Activated naive CD4-positive, alpha-beta T cell treated with anti-CD3 and anti-CD28 coated beads, Interleukin-2, amount 50 U/mL, for 24 hours (primary cell): ENCODE data around the gene LIN9.
"Not testable (repeated sequence)": the region's sequence is repeated elsewhere in the genome, so short reads cannot be mapped to it uniquely, and the experiment has no call there.

Source experiments
- H3K27ac Mint-ChIP-seq: one replicate; pipeline ENCODE4 v1.8.0; 2021; ENCODE audit warnings: mild to moderate bottlenecking, mixed read lengths
- H3K27me3 Mint-ChIP-seq: one replicate; pipeline ENCODE4 v1.8.0; 2021; ENCODE audit warnings: mixed read lengths
- H3K36me3 Mint-ChIP-seq: one replicate; pipeline ENCODE4 v1.8.0; 2021; ENCODE audit warnings: mixed read lengths
- H3K4me1 Mint-ChIP-seq: one replicate; pipeline ENCODE4 v1.8.0; 2021; ENCODE audit warnings: mixed read lengths
- H3K4me3 Mint-ChIP-seq: one replicate; pipeline ENCODE4 v1.8.0; 2021; ENCODE audit warnings: mild to moderate bottlenecking, mixed read lengths
- H3K9me3 Mint-ChIP-seq: one replicate; pipeline ENCODE4 v1.8.0; 2021; ENCODE audit warnings: mixed read lengths

LIN9 gene, protein sequence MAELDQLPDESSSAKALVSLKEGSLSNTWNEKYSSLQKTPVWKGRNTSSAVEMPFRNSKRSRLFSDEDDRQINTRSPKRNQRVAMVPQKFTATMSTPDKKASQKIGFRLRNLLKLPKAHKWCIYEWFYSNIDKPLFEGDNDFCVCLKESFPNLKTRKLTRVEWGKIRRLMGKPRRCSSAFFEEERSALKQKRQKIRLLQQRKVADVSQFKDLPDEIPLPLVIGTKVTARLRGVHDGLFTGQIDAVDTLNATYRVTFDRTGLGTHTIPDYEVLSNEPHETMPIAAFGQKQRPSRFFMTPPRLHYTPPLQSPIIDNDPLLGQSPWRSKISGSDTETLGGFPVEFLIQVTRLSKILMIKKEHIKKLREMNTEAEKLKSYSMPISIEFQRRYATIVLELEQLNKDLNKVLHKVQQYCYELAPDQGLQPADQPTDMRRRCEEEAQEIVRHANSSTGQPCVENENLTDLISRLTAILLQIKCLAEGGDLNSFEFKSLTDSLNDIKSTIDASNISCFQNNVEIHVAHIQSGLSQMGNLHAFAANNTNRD

GRCh38 chr1:226308723-226309397 is at the start of gene LIN9:
Gene LIN9, minus strand, starts transcription at chr1:226309164. Its CDS starts 25 bp downstream, at chr1:226309139.
- peaks cover 14% of the 10 kb centered on the region for H3K4me1 Mint-ChIP-seq
- peak within 1 kb of the TSS; percentile 90 for H3K4me3 Mint-ChIP-seq
- H3K36me3 Mint-ChIP-seq = peaks cover 2% of the 10 kb centered on the region
- peaks cover 3% of the 10 kb centered on the region for H3K27me3 Mint-ChIP-seq
- H3K9me3 Mint-ChIP-seq = no peaks in the 10 kb centered on the region
- peak within 1 kb of the TSS; percentile 89 for H3K27ac Mint-ChIP-seq

DNA sequence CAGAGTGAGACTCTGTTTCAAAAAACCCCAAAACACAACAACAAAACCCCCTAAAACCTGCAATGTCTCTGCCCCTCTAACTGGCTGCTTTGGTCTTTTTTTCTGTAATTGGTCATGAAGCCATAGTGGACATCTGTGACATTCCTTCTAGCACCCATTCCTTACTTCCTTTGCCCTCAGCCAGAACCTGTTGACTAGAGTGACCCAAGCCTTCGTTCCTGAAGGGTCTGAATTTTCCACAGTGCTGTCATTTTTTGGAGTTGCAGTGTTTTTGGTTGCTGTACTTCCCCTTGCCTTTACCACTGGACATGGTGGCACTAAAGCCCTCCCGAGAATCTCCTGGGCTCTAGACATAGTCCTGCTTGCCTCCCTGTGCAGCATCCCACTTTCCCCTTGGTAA is 48.5 kb upstream of the LIN9 start:
- peaks cover 11% of the 10 kb centered on the region for H3K36me3 Mint-ChIP-seq
- H3K9me3 Mint-ChIP-seq = no peaks in the 10 kb centered on the region
- no peaks in the 10 kb centered on the region for H3K27me3 Mint-ChIP-seq
- no peaks in the 10 kb centered on the region for H3K4me1 Mint-ChIP-seq
- no peak overlapping the region for H3K4me3 Mint-ChIP-seq
- peak overlapping the region; percentile 30 for H3K27ac Mint-ChIP-seq

DNA sequence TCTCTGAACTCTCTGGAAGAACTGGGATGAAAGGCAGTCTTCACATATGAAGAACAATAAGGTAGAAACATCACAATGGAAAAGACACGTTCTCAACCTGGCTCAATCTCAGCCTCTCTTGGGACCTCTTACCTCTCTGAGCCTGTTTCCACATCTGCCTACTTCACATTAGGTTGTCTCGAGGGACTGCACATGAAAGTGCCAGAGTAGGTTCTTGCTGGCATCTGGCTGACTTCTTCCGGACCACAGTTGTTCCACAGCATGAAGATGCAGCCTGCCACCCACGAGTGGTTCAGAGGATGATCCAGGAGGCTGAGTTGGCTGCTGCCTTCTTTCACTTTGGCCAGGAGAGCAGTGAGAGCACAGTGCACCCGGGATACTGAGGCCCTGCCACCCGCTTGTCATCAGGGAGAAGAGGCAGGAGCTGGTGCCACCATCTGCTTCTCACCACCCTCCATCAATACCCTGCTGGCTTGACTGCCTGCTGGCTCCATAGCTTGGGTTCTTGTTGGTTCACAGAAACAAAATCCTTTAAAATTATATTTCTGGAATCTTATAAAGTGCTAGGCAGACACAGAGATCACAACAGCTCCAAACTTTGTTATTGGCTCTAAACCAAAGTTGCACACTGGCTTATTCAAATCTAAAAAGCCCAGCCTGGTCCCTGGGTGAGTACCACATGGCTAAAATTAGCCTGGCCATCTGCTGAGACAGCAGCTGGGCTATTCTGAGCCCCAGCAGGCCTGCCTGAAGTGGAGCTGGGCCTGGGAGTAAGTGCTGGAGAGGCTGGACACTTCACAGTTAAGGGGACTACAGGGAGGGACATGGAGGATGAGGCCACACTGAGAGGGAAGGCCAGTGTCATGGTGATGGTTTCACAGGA is 46.9 kb upstream of the LIN9 start:
- Mint-ChIP-seq H3K27me3 (no peaks in the 10 kb centered on the region), H3K27ac (peak overlapping the region; percentile 65), H3K9me3 (no peaks in the 10 kb centered on the region), H3K4me1 (no peaks in the 10 kb centered on the region), H3K36me3 (peaks cover 11% of the 10 kb centered on the region), H3K4me3 (no peak overlapping the region)

- no peaks in the 10 kb centered on the region for H3K9me3 Mint-ChIP-seq
- H3K27me3 Mint-ChIP-seq = no peaks in the 10 kb centered on the region
- peaks cover 11% of the 10 kb centered on the region for H3K36me3 Mint-ChIP-seq
- H3K4me1 Mint-ChIP-seq = no peaks in the 10 kb centered on the region
- no peak overlapping the region for H3K4me3 Mint-ChIP-seq
- H3K27ac Mint-ChIP-seq = no peak overlapping the region
Measured at GRCh38 chr1:226355016-226355415, 46.1 kb upstream of the LIN9 start.

- Mint-ChIP-seq H3K27me3 (no peaks in the 10 kb centered on the region), H3K27ac (peak overlapping the region; percentile 46)
Measured at GRCh38 chr1:226353698-226354525, 44.9 kb upstream of the LIN9 start.

GRCh38 chr1:226351709-226352108 is 42.7 kb upstream of the LIN9 start:
- H3K9me3 Mint-ChIP-seq = no peaks in the 10 kb centered on the region
- peaks cover 5% of the 10 kb centered on the region for H3K36me3 Mint-ChIP-seq
- no peak overlapping the region for H3K27ac Mint-ChIP-seq
- no peaks in the 10 kb centered on the region for H3K4me1 Mint-ChIP-seq
- no peak overlapping the region for H3K4me3 Mint-ChIP-seq
- H3K27me3 Mint-ChIP-seq = no peaks in the 10 kb centered on the region

More at GRCh38 chr1:226353698-226354525, 44.9 kb upstream of the LIN9 start:
- Mint-ChIP-seq H3K9me3 (no peaks in the 10 kb centered on the region), H3K4me1 (no peaks in the 10 kb centered on the region), H3K36me3 (peaks cover 9% of the 10 kb centered on the region), H3K4me3 (no peak overlapping the region)

DNA sequence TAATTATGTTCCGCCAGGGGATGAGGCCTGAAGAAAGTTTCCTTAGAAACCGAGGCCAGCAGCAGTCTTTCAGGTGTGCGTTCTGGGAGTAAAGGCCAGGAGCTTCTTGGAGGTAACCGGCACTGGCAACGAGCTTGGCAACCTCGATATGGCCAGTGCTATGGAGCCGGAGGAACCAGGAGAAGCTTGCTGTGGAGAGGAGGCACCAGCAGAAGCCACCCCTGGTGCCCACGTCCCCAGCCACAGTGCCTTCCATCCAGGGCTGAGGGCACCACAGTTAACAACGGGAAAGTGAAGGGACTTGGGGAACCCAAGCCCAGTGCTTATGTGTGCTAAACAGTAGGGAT is 41.5 kb upstream of the LIN9 start:
- Mint-ChIP-seq H3K4me1 (no peaks in the 10 kb centered on the region), H3K27ac (no peak overlapping the region), H3K36me3 (peaks cover 3% of the 10 kb centered on the region), H3K9me3 (no peaks in the 10 kb centered on the region), H3K27me3 (no peaks in the 10 kb centered on the region), H3K4me3 (no peak overlapping the region)

- Mint-ChIP-seq H3K27me3 (no peaks in the 10 kb centered on the region), H3K36me3 (peaks cover 2% of the 10 kb centered on the region), H3K27ac (no peak overlapping the region), H3K9me3 (no peaks in the 10 kb centered on the region), H3K4me3 (no peak overlapping the region), H3K4me1 (no peaks in the 10 kb centered on the region)
Measured at GRCh38 chr1:226349801-226350518, 41.0 kb upstream of the LIN9 start.

DNA sequence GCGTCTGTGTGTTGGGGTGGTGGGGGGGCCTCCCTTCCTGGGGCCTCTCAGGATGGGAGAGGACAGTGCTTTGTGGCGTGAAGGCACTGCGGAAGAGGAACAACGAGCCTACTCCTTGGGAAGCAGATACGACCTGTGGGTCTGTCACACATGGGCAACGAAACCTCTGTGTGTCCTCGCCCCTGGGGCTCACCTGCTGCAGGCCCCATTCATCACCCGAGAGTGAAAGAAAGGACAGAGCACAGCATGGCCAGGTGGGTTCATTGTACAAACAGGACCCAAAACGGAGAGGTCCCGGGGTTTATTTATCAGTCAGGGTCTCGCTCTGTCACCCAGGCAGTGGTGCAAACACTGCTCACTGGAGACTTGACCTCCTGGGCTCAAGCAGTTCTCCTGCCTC is 40.1 kb upstream of the LIN9 start:
- Mint-ChIP-seq H3K4me3 (no peak overlapping the region), H3K4me1 (no peaks in the 10 kb centered on the region), H3K9me3 (no peaks in the 10 kb centered on the region), H3K36me3 (peaks cover 2% of the 10 kb centered on the region), H3K27ac (no peak overlapping the region), H3K27me3 (no peaks in the 10 kb centered on the region)

DNA sequence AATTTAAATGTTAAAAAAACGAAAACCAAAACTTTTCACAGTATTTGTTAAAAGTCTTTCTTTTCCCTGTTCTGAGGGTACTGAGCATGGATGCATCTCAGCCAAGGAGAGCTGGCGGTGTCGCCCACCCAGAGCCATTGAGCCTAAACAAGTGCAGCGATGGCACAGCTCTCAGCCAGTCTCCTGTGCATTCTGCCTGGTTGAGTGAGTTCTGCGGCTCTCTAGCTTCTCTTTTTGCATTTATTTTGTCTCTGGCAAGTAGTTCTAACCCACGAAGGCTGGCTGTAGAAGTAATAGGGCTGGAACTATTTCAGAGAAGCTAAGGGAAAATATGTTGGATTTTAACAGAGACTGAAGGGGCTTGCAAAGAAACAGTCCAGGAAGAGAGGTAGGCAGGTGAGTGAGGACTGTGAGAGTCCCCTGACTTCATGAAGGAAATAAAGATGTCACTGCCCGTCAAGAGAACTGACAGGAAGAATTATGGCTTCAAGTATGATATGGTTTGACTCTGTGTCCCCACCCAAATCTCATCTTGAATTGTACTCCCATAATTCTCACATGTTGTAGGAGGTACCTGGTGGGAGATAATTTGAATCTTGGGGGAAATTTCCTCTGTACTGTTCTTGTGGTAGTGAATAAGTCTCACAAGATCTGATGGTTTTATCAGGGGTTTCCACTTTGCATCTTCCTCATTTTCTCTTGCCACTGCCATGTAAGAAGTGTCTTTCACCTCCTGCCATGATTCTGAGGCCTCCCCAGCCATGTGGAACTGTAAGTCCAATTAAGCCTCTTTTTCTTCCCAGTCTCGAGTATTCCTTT is 35.7 kb upstream of the LIN9 start:
- no peak overlapping the region for H3K4me3 Mint-ChIP-seq
- H3K36me3 Mint-ChIP-seq = peaks cover 7% of the 10 kb centered on the region
- peaks cover 6% of the 10 kb centered on the region for H3K27me3 Mint-ChIP-seq
- no peaks in the 10 kb centered on the region for H3K4me1 Mint-ChIP-seq
- H3K27ac Mint-ChIP-seq = no peak overlapping the region
- peaks cover 8% of the 10 kb centered on the region for H3K9me3 Mint-ChIP-seq

- peaks cover 7% of the 10 kb centered on the region for H3K36me3 Mint-ChIP-seq
- H3K9me3 Mint-ChIP-seq = peaks cover 8% of the 10 kb centered on the region
- no peak overlapping the region for H3K4me3 Mint-ChIP-seq
- H3K4me1 Mint-ChIP-seq = peaks cover 1% of the 10 kb centered on the region
- peaks cover 6% of the 10 kb centered on the region for H3K27me3 Mint-ChIP-seq
- H3K27ac Mint-ChIP-seq = no peak overlapping the region
Measured at GRCh38 chr1:226342656-226343055, 33.7 kb upstream of the LIN9 start.

DNA sequence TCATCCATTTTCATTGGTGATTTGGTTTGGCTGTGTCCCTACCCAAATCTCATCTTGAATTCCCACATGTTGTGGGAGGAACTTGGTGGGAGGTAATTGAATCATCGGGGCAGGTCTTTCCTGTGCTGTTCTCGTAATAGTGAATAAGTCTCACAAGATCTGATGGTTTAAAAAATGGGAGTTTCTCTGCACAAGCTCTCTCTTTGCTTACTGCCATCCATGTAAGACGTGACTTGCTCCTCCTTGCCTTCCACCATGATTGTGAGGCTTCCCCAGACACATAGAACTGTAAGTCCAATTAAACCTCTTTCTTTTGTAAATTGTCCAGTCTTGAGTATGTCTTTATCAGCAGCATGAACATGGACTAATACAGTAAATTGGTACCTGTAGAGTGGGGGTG is 31.1 kb upstream of the LIN9 start:
- not testable (repeated sequence) for H3K9me3 Mint-ChIP-seq, H3K27ac Mint-ChIP-seq, H3K4me3 Mint-ChIP-seq, H3K27me3 Mint-ChIP-seq, H3K36me3 Mint-ChIP-seq, H3K4me1 Mint-ChIP-seq

- peak overlapping the region; percentile 88 for H3K27ac Mint-ChIP-seq
- H3K27me3 Mint-ChIP-seq = peaks cover 6% of the 10 kb centered on the region
- no peak overlapping the region for H3K4me3 Mint-ChIP-seq
- peaks cover 8% of the 10 kb centered on the region for H3K9me3 Mint-ChIP-seq
- peaks cover 14% of the 10 kb centered on the region for H3K4me1 Mint-ChIP-seq
- peaks cover 6% of the 10 kb centered on the region for H3K36me3 Mint-ChIP-seq
Measured at GRCh38 chr1:226337276-226337875, 28.4 kb upstream of the LIN9 start.
